Activated CD4-positive, alpha-beta T cell treated with anti-CD3 and anti-CD28 coated beads for 24 hours (primary cell): ENCODE measurements around the gene SLIT3.
"Not testable (repeated sequence)": the region's sequence is repeated elsewhere in the genome, so short reads cannot be mapped to it uniquely, and the experiment has no call there.

Experiments
- DNase-seq, 2 donors: peaks; one replicate each; pipeline ENCODE4 v3.0.0-alpha.2; 2020; ENCODE audit warnings: low read depth in 2 of 2

Gene SLIT3

DNA sequence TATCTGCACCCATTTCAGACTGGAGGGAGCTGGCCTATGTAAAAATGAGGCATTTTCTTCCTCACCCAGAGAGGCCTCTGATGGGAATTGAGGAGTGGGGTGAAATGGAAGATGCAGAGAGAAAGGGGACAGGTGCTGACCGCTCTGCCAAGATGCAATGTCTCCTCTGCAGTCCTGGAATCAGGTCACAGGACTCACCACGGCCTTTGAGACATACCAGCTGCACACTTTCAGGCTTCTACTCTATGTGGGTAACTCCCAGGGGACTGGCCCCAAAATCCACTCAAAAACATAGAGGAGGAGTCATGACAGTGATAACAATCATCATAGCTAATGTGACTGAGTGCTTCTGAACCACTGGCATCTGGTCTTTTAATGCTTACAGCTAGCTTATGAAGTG, 558.6 kb downstream of the SLIT3 start:
- not testable (repeated sequence) for DNase-seq

DNA sequence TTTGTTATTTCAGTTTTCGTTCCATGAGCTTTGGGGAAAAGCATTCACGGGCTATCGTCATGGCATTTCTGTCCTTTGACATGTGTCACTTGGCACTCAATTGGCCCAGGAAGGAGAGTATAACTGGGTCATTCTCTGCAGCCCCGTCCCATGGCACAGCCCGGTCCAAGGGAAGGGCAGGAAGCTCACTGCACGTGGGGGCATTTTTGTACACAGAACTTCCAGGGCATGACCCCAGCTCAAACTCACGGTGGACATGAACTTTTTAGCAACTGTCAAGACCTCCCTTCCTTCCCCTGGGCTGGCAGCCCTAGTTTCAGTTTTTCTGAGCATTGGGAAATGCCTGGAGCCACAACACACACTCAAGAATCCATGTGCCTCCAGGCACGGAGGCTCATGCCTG, 560.1 kb downstream of the SLIT3 start:
- no peak for DNase-seq

DNA sequence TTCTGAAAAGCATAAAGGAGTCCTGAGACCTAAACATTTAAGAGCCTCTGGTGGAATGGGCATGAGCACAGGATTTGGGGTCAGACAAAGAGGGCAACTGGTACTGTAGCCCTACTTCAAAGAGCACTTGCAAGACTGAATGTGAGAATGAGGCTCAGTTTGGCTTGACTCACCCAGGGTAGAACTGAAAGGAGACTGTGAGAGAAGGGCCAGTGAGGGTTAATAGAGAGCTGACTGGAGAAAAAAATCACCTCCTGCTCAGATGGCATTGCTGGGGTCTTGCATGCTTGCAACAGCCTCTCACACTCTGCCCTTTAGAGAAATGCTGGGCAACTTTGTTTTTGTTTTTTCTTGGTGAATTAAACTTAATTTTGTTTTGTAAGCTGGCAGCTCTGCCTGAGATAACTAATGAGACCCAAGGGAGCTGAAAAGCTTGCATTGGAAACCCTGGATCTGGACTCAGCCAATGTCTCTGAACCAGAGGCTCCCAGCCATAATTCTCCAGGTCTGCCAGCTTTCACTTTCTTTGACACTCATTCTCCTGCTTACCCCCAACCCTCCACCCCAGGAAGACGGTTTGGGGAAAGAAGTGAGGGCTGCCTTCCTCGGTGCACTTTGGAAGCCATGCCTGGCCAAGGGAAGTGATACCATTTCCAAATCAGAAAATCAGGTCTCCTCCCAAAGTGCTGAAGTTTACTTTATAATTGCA, 560.7 kb downstream of the SLIT3 start:
- no peak for DNase-seq

DNA sequence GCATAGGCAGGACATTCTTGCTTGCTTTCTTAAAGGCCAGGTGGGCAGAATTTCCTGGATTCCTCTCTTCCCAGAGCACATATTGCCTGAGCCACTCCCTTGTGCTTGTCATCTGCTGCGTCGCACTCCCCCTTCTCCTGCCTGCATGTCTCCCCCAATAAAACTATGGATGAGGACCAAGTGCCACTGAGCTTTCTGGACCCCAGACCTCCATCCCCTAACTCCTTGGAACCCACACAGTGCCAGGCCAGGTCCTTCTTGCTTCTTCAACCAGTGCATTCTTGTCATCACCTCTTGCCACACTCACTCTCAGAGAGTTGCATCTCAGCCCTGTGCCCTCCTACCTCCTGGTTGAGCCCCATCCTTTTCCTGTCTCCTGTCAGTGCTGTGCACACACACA, 563.9 kb downstream of the SLIT3 start:
- no peak for DNase-seq

DNA sequence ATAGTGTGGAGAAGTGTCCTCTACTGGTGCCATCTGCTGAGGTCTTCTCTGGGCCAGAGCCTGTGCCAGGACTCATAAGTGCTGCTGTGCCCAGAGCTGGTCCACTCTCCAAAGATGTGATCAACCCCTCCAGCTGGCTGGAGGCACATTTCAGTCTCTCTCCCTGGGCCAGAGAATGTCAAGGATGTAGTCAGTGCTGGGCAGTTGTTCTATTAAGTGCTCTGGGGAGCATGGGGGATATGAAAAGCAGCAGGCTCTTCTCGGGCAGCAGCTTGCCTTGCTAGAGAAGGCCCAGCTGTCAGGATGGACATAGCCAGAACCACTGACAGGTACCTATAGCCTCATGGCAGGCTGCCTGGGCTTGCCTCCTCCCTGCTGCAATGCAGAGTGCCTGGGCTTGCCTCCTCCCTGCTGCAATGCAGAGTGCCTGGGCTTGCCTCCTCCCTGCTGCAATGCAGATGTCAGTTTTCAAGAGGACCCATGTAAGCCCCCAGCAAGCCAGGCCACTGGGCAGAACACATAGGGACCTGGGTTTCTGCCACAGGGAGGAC, 564.6 kb downstream of the SLIT3 start:
- DNase-seq = no peak

DNA sequence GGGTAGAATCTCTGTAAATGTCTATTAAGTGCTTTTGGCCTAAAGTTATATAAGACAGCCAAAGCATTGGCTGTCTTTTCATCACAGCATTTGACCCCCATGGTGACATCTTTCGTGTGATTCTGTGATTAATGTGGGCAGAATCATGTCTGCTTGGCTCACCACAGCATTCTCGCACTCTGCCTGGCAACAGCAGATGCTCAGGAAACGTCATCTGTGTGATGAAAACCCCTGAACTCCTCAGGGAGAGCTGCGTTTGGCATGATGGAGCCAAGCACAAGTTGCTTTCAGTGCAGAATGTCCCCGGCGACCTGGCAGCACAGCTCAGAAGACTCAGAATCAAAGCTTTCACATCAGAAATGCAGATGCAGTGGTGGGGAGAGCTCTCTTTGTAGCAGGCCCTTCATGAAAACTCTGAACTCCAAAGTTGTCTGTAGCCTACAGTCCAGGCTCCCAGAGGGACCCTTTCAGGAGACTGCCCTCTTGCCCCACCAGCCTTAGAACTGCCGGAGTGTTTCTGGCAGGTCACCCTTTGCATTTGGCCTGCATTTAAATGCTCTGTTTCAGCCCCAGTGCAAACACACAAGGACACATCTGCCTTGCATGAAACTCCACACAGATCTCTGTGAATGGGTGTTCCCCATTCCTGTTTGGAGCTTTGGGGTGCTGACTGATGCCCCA, 566.2 kb downstream of the SLIT3 start:
- DNase-seq = no peak

DNA sequence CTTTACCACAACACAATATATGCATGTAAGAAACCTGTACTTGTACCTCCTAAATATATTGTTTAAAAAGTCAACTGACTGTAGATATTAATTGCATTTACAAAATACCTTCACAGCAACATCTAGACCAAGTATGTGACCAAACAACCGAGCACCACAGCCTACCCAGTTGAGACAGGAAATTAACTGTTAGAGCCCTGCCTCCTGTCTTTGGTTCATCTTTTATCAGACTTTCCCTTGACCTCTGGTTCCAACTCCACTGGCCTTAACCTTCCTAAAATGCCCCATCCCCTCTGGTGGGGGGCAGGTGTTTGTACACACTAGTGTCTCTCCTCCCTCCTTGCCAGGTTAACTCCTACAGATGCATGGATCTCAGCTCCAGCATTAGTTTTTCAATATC, 566.8 kb downstream of the SLIT3 start:
- no peak for DNase-seq

DNA sequence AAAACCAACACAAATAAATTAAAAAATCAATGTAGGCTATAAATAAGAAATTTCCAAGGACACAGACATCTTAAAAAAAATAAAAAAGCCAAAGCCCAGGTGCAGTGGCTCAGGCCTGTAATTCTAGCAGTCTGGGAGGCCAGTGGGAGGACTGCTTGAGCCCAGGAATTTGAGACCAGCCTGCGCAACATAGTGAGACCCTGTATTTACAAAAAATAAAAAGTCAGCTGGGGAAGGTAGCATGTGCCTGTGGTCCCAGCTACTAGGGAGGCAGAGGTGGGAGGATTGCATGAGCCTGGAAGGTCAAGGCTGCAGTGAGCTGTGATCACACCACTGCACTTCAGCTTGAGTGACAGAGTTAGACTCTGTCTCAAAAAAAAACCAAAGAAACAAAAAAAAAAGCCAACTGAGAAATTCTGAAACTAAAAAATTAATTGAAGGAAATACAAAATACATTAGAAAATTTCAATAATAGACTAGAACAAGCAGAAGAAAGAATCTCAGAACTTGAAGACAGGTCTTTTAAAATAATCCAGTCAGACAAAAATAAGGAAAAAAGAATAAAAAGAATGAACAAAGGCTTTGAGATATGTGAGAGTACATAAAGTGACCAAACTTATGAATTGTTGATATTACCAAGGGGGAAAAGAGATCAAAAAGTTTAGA, 572.3 kb downstream of the SLIT3 start:
- no peak for DNase-seq

DNA sequence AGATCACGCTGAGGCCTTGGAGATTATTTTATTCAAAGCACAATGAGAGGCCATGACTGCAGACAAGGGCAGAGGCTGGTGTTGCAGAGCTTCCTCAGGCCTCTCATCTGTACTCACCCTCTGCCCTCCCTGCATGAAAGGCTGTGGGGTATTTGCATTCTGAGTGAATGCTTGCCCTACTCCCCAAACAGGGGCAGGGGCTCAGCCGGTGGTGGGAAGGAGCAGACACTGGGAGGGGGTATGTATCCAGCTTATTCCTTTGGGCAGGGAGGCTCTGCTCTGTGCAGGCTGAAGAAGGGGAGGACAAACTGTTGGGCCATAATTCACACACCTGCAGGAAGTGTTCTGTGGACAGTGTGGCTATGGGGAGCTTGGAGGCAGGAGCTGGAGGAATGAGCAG, 573.4 kb downstream of the SLIT3 start:
- DNase-seq = no peak

DNA sequence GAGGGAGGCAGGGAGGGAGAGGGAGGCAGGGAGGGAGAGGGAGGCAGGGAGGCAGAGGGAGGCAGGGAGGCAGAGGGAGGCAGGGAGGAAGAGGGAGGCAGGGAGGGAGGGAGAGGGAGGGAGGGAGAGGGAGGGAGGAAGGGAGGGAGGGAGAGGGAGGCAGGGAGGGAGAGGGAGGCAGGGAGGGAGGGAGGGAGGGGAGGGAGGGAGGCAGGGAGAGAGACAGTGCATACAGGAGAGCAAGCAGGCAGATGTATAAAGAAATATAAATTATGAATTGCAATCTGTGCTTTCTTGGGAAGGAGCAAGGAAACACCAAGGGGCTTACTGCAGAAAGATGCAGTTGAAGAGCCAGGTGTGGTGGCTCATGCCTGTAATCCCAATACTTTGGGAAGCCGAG, 574.6 kb downstream of the SLIT3 start:
- no peak for DNase-seq

DNA sequence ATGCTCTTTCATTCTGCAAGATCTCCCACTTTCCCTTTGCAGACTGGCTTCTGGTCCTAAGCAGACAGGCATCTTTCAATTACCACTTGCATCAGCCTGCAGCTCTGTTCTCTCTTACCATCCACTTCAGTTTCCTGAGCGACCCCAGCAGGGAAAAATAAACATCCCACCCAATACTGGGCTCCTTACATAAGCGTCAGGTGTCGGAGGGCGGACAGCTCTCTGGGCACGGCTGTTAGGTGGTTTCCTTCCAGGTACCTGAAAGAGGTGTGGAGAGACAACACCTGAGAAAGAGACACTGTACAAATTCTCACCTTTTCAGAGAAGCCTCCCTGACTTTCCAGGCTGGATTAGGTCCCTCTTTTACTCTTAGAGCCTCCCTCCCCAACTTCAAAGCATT, 576.7 kb downstream of the SLIT3 start:
- DNase-seq = no peak

DNA sequence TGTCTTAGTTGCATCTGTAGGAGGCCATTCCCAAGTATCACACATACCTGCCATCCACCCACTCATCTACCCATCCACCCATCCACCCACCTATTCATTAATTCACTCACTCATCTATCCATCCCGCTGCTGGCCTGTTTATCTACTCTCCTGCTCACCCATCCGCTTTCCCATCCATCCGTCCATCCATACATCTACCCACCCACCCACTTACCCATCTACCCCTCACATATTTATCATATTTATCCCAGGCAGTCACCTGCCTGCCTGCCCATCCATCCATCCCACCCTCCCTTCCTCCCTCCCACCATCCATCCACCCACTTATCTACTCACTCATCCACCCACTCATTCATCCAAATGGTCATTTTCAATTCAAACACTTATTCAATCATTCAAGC, 577.9 kb downstream of the SLIT3 start:
- no peak for DNase-seq

DNA sequence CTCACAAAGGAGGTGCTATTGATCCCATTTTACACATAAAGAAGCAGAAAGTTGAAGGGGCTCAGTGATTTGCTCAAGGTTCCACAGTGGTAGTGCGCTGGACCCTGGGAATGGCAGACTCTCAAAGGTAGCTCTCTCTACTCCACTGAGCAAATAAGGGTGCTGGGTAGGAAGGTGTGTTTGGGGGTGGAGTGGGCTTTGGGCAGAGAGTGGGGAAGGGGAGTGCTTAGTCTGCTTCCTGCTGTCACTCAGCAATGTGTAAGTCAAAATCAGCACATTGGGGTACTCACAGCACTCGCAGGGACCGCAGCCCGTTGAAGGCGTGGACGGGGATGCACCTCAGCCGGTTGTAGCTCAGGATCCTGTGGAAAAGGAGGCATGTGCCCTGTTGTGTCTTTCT, 579.0 kb downstream of the SLIT3 start:
- DNase-seq = no peak

DNA sequence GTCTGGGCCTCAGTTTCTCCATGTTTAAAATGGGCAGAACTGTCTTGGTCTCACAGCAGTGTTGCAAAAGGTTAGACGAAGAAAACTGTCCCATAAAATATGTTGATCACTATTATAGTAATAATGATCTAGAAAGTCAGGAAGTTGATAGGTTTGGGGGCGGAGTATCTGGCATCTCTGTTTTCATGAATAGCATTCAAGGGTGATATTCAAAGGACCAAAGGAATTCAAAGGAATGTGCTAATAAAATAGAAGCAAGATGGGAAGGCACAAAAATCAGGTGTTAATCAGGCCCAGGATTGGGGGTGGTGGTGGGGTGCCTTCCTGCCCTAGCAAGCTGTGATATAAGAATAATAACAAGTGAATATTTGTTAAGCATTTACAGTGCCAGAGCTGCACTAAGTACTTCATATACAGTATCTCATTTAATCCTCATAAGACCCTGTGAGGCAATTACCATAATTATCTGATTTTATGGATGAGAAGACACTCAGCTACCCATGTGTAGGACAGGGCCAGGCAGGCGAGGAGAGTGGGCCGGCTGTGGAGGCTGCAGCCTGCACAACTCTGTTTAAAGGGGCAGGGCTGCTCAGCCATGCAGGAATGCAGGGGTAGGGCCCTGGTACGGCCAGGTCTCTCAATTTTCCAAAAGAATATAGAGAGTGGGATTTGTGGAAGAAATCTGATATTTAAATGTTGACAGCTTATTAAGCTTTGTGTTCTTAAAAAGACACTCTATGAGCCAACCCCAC, 579.8 kb downstream of the SLIT3 start:
- DNase-seq = no peak

DNA sequence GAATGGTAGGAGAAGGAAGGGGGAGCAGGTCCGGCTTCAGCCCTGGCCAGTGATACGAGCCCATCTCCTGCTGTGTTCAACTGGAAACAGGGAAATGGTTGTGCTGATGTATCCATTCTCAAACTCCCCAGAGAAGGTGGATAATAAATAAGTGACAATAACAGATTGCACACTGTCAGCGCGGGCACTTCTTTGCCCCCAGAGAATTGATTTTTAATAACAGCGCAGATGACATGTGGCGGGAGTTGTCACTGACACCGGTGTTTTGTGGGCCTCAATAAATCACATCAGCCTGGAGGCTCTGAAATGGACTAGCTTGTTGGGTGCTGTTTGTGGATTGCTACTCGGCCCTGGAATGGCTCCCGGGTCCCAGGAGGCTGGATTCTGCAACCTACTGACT, 580.4 kb downstream of the SLIT3 start:
- DNase-seq = no peak

DNA sequence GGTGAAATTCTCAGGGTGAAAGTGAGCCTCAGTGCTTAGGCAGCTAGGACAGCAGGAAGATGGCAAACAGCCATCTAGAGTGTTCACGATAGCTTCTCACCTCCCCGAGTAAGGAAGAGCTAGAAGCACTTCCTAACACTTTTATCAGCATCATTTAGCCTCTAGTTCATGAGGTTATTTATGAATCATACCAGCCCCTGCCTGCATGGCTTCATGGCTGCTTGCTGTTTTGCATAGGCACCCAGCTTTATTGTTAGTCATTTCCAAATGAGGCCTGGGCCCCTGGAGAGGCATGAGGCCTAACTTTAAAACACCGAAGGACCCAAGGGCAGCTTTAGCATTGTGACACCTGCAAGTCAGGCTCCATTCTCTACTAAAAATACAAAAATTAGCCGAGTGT, 586.9 kb downstream of the SLIT3 start:
- no peak for DNase-seq

DNA sequence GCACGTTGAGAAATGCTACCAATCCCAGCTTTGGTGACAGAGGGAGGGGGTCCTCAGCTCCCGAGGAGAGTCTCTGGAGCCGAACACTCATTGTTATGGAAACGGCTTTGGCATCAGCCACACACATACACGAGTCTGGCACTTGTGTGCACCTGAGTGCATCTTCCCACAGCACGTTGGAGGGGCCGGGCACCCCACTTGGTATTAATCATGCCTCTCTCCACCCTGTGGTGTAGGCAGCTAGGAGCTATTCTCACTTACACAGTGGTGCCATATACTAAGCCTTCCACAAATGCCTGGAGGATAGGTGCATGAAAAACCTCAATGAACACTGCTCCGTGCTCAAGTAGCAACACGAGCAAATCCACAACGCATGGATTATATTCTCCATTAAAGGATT, 587.9 kb downstream of the SLIT3 start:
- no peak for DNase-seq

DNA sequence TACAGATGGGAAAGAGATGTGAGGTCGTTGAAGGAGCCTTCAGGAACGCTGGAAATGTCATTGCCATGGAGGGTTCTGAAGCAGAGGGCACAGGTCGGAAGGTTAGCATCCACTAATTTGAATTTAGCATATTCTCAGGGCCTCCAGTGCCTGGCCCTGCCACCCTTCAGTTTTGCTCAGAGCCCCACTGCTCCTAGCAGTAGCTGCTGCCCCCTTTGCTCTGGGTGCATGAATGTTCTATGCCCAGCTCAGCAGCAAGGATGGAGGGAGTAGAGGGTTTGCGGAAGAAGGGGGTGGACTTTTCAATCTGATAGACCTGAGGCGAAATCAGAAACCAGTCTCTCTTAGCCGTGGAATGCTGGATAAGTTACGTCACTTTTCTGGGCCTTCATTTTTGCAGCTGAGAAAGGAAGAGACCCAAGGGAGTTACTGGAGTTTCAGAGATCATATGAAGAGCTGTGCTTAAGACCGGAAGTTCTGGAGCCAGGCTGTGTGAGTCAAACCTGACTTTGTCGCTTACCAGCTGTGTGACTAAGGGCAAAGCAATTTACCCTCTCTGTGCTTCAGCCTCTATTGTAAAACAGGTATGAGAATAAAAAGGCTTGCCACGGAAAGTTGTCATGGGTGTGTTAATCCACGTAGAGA, 588.5 kb downstream of the SLIT3 start:
- DNase-seq = no peak

DNA sequence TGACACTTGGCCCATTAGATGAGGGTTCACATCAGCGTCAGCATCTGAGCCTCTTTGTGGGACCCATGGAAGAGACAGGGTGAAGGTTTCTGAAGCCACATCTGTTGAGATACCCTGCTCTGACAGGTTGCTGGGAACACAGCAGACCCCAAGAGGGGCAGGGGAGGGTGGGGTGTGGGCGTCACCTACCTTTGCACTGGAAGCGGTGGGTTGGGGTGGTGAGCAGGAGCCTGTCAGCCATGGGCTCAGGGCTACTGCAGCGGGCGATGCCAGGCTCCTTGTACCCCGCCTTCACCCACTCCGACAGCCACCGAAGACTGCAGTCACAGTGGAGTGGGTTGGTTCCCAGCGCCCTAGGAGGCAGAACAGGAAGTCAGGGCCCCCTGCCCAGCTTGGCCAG, 590.2 kb downstream of the SLIT3 start:
- no peak for DNase-seq

DNA sequence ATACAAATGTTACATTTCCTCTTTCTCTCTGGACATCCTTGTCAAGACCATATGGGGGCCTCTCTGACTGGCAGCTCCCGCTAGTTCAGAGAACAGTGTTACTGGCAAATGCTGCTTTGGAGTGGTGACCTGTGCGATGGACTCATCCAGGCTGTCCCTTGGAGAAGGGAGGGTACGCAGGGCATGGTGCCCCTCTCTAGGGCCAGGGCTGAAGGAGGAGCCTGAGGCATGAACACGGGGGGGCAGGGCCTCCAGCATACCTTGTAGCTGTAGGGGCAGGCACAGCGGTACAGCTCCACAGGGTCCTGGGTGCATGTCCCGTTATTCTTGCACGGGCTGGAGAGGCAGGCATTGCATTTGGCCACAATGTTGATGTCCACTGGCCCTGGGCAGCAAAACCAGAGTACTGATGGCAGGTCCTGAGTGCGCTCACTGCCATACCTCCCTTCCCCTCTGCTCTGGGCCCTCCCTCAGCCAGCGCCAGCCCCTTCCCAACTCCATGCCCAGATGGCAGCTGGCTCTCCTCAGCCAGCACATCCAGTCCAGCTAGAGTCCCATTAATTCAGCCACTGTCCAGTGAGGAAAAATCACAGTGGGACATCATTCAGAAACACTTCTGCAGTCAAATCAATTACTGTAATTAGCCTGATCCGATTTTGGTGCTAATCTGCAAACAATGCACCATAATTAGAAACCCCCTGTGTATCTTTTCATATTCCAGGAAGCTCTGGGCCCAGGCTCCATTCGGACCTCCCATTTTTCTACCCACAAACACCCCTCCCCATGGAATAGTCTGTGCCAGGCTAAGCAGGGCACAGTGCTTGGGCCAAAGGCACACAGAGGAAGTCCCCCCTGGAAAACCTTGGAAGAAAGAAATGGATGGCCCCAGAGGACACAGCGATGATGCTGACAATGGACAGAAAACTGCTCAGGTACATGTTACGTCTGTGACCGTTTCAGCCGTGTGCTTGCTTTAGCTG, 592.9 kb downstream of the SLIT3 start:
- no peak for DNase-seq
